WTC11 (cell line): ENCODE data around the gene TREH. TPM values are rescaled to one million over a fixed set of nuclear protein-coding genes. Genes with fewer than 3 reads are reported as not detected.
"Not testable (repeated sequence)": the region's sequence is repeated elsewhere in the genome, so short reads cannot be mapped to it uniquely, and the experiment has no call there.

Source experiments
- ATAC-seq: fragments of 200-7000 bp; cut with Tn5 transposase; 2 replicates; pipeline ENCODE4 v1.10.0; 2021; ENCODE audit warnings: mild to moderate bottlenecking, moderate library complexity
- CTCF ChIA-PET: fragments of 300-600 bp; sonication (Branson Sonifier 250); formaldehyde crosslinking; loops from one replicate; lab custom pipeline; 2021; ENCODE audit warnings: antibody characterized with exemption; lab: Charles Lee
- POLR2A ChIA-PET: fragments of 350-600 bp; sonication (Branson Sonifier 250); formaldehyde crosslinking; loops from one replicate; lab custom pipeline; 2021; ENCODE audit warnings: antibody characterized with exemption; lab: Charles Lee
- DNase-seq: peaks from one replicate; pipeline ENCODE4 v3.0.0; 2021; ENCODE audit warnings: low spot score
- H3K27ac Mint-ChIP-seq: 2 replicates; pipeline ENCODE4 v1.8.0; 2021; ENCODE audit warnings: mixed read lengths
- H3K27me3 Mint-ChIP-seq: 2 replicates; pipeline ENCODE4 v1.8.0; 2021; ENCODE audit warnings: low read depth, mild to moderate bottlenecking, moderate library complexity, mixed read lengths
- H3K36me3 Mint-ChIP-seq: 2 replicates; pipeline ENCODE4 v1.8.0; 2021; ENCODE audit warnings: mixed read lengths
- H3K4me1 Mint-ChIP-seq: 2 replicates; pipeline ENCODE4 v1.8.0; 2022; ENCODE audit warnings: mixed read lengths
- H3K4me3 Mint-ChIP-seq: 2 replicates; pipeline ENCODE4 v1.8.0; 2021; ENCODE audit warnings: mild to moderate bottlenecking, moderate library complexity, mixed read lengths
- H3K9me3 Mint-ChIP-seq: 2 replicates; pipeline ENCODE4 v1.8.0; 2021; ENCODE audit warnings: mixed read lengths
- CBFB ChIP-seq: sonication (generic); formaldehyde crosslinking; IDR thresholded peaks from 2 replicates; pipeline ENCODE4 v1.8.1; 2022; ENCODE audit warnings: mild to moderate bottlenecking, low read depth, missing genetic modification reagents
- CREM ChIP-seq: sonication (generic); formaldehyde crosslinking; IDR thresholded peaks from 2 replicates; pipeline ENCODE4 v1.8.1; 2022; ENCODE audit warnings: mild to moderate bottlenecking, missing genetic modification reagents, moderate library complexity
- ELF4 ChIP-seq: sonication (generic); formaldehyde crosslinking; IDR thresholded peaks from 2 replicates; pipeline ENCODE4 v1.8.1; 2022; ENCODE audit warnings: low read depth, mild to moderate bottlenecking, moderate library complexity, missing genetic modification reagents
- ERG ChIP-seq: fragments of 250-450 bp; sonication (Bioruptor Pico); IDR thresholded peaks from 2 replicates; pipeline ENCODE4 v1.8.0; 2021; ENCODE audit warnings: mild to moderate bottlenecking
- GTF2I ChIP-seq: fragments of 250-450 bp; sonication (Bioruptor Pico); conservative IDR thresholded peaks from 2 replicates; pipeline ENCODE4 v1.4.0; 2021; ENCODE audit warnings: mild to moderate bottlenecking
- JUN ChIP-seq: sonication (generic); formaldehyde crosslinking; IDR thresholded peaks from 2 replicates; pipeline ENCODE4 v1.8.0; 2023; ENCODE audit warnings: mild to moderate bottlenecking, missing genetic modification reagents
- NFATC4 ChIP-seq: fragments of 250-450 bp; sonication (Bioruptor Pico); IDR thresholded peaks from 2 replicates; pipeline ENCODE4 v1.9.0; 2021; ENCODE audit warnings: mild to moderate bottlenecking
- SMAD3 ChIP-seq: sonication (generic); formaldehyde crosslinking; IDR thresholded peaks from 2 replicates; pipeline ENCODE4 v1.8.0; 2022; ENCODE audit warnings: missing genetic modification reagents, mild to moderate bottlenecking, borderline replicate concordance
- SOX15 ChIP-seq: fragments of 250-450 bp; sonication (Bioruptor Pico); IDR thresholded peaks from 2 replicates; pipeline ENCODE4 v1.9.0; 2021; ENCODE audit warnings: mild to moderate bottlenecking
- SP1 ChIP-seq: sonication (generic); formaldehyde crosslinking; conservative IDR thresholded peaks from 2 replicates; pipeline ENCODE4 v1.8.1; 2022; ENCODE audit warnings: missing genetic modification reagents
- ZBTB21 ChIP-seq: sonication (generic); formaldehyde crosslinking; IDR thresholded peaks from 2 replicates; pipeline ENCODE4 v1.8.1; 2023; ENCODE audit warnings: mild to moderate bottlenecking, missing genetic modification reagents, borderline replicate concordance
- ZNF138 ChIP-seq: sonication (generic); formaldehyde crosslinking; conservative IDR thresholded peaks from 2 replicates; pipeline ENCODE4 v1.8.1; 2022; ENCODE audit warnings: mild to moderate bottlenecking, moderate library complexity, missing genetic modification reagents
- ZNF396 ChIP-seq: fragments of 250-450 bp; sonication (Bioruptor Pico); IDR thresholded peaks from 2 replicates; pipeline ENCODE4 v1.8.0; 2021; ENCODE audit warnings: mild to moderate bottlenecking, moderate library complexity, borderline replicate concordance
- ZNF423 ChIP-seq: fragments of 250-450 bp; sonication (Bioruptor Pico); IDR thresholded peaks from 2 replicates; pipeline ENCODE4 v2.1.2; 2022; ENCODE audit warnings: mild to moderate bottlenecking, moderate library complexity
- total RNA-seq: library from RNA; stranded (reverse); gene quantifications from 3 replicates; pipeline ENCODE4 v1.2.3, GENCODE V29; 2021
- TF ChIP-seq, protein P1 (sequence below): fragments of 250-450 bp; sonication (Bioruptor Pico); conservative IDR thresholded peaks from 2 replicates; pipeline ENCODE4 v1.9.0; 2021; ENCODE audit warnings: mild to moderate bottlenecking
- TF ChIP-seq, protein P2 (sequence below): fragments of 250-450 bp; sonication (Bioruptor Pico); IDR thresholded peaks from 2 replicates; pipeline ENCODE4 v1.9.0; 2021; ENCODE audit warnings: mild to moderate bottlenecking
- TF ChIP-seq, protein P3 (sequence below): fragments of 200-600 bp; IDR thresholded peaks from 2 replicates; pipeline ENCODE4 v1.8.0; 2022; ENCODE audit warnings: antibody characterized with exemption
- TF ChIP-seq, protein P4 (sequence below): sonication (generic); formaldehyde crosslinking; IDR thresholded peaks from 2 replicates; pipeline ENCODE4 v1.8.0; 2023; ENCODE audit warnings: missing genetic modification reagents, mild to moderate bottlenecking, borderline replicate concordance
- TF ChIP-seq, protein P5 (sequence below): sonication (generic); formaldehyde crosslinking; IDR thresholded peaks from 2 replicates; pipeline ENCODE4 v1.8.1; 2023; ENCODE audit warnings: mild to moderate bottlenecking, missing genetic modification reagents
- TF ChIP-seq, protein P6 (sequence below): fragments of 250-450 bp; sonication (Bioruptor Pico); IDR thresholded peaks from 2 replicates; pipeline ENCODE4 v2.1.2; 2022; ENCODE audit warnings: mild to moderate bottlenecking, moderate library complexity

Gene TREH
- total RNA-seq, 1 experiment from 2014 or later, result not detected

DNA sequence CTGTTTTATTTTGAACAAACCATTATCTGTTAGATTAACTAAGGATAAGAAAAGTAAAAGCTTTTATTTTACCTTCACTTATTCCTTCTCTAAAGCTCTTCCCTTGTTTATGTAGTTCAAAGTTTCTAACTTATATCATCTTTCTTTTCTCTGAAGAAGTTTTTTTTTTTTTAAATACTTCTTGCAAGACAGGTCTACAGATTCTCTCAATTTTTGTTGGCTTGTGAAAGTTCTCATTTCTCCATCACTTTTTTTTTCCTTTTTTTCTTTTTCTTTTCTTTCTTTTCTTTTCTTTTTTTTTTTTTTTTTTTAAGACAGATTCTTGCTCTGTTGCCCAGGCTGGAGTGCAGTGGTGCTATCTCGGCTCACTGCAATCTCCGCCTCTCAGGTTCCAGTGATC is 4.7 kb upstream of the TREH start:
- H3K9me3 Mint-ChIP-seq, result peaks cover 5% of the 10 kb centered on the region
- no peak for DNase-seq
- no peaks in the 10 kb centered on the region for H3K36me3 Mint-ChIP-seq
- ChIA-PET POLR2A (no interaction called here), CTCF (interaction anchor here (1.7 kb wide), 1 partner anchor 25 kb away, joined by 6 read pairs; no protein-coding TSS in a partner anchor)
- H3K4me1 Mint-ChIP-seq, result peaks cover 14% of the 10 kb centered on the region
- H3K27me3 Mint-ChIP-seq, result peaks cover 6% of the 10 kb centered on the region; the same call in 1 of the 2 replicates
- TF ChIP-seq GTF2I (CRISPR knock-in tag) (no peak), ERG (CRISPR knock-in tag) (no peak), ZNF423 (CRISPR knock-in tag) (no peak), JUN (CRISPR knock-in tag) (no peak)
- TF ChIP-seq, protein P1, sequence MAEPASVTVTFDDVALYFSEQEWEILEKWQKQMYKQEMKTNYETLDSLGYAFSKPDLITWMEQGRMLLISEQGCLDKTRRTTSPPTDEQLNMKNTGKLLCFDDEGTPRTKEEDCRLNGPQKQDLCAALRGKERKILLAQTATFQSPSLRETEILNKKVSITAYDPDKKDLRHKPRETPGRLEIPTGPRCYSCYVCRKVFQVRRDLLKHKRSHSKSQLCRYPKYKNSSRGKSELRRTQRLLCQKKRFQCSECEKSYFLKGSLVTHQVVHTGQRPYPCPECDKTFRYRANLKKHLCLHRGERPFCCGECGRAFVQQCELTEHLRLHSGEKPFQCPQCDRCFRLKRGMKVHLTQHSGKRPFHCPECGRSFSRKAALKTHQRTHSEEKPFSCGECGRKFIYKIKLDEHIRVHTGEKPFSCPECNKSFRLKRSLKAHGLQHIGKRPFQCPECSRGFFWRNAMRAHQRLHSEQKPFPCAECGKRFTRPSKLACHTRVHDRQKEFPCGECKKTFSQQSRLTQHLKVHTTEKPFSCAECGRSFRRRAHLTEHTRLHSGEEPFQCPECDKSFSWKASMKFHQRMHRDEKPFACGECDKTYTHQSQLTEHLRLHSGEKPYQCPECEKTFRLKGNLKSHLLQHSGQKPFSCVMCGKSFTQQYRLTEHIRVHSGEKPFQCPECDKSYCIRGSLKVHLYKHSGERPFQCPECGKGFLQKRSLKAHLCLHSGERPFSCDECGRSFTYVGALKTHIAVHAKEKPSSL (CRISPR knock-in tag), result no peak
- H3K27ac Mint-ChIP-seq, result no peak overlapping the region
- H3K4me3 Mint-ChIP-seq, result no peak overlapping the region
- no peak for ATAC-seq

- CTCF ChIA-PET, H3K36me3 Mint-ChIP-seq, DNase-seq, H3K9me3 Mint-ChIP-seq, H3K27ac Mint-ChIP-seq, ATAC-seq, H3K4me3 Mint-ChIP-seq, H3K27me3 Mint-ChIP-seq: not testable (repeated sequence)
- H3K4me1 Mint-ChIP-seq, result peaks cover 15% of the 10 kb centered on the region
- POLR2A ChIA-PET, result interaction anchor here (0.7 kb wide), 1 partner anchor 73 kb away, joined by 6 read pairs; no protein-coding TSS in a partner anchor
Observed at GRCh38 chr11:118682939-118683338, 3.5 kb upstream of the TREH start.

- CTCF ChIA-PET, result no interaction called here
- Mint-ChIP-seq H3K4me3 (no peak overlapping the region), H3K27ac (no peak overlapping the region), H3K36me3 (peaks cover 4% of the 10 kb centered on the region; the same call in 1 of the 2 replicates), H3K4me1 (peaks cover 12% of the 10 kb centered on the region), H3K27me3 (peaks cover 8% of the 10 kb centered on the region), H3K9me3 (peaks cover 5% of the 10 kb centered on the region)
- POLR2A ChIA-PET, result interaction anchor here (0.7 kb wide), 1 partner anchor 73 kb away, joined by 6 read pairs; no protein-coding TSS in a partner anchor
- ATAC-seq (no peak), DNase-seq (no peak)
- TF ChIP-seq SOX15, result no peak
- TF ChIP-seq CBFB (CRISPR knock-in tag), result no peak
- TF ChIP-seq ELF4 (CRISPR knock-in tag), result no peak
- TF ChIP-seq, protein P2, sequence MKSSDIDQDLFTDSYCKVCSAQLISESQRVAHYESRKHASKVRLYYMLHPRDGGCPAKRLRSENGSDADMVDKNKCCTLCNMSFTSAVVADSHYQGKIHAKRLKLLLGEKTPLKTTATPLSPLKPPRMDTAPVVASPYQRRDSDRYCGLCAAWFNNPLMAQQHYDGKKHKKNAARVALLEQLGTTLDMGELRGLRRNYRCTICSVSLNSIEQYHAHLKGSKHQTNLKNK (CRISPR knock-in tag), result no peak
- no peak for TF ChIP-seq ZNF396 (CRISPR knock-in tag)
- no peak for TF ChIP-seq NFATC4 (CRISPR knock-in tag)
- TF ChIP-seq, protein P3, sequence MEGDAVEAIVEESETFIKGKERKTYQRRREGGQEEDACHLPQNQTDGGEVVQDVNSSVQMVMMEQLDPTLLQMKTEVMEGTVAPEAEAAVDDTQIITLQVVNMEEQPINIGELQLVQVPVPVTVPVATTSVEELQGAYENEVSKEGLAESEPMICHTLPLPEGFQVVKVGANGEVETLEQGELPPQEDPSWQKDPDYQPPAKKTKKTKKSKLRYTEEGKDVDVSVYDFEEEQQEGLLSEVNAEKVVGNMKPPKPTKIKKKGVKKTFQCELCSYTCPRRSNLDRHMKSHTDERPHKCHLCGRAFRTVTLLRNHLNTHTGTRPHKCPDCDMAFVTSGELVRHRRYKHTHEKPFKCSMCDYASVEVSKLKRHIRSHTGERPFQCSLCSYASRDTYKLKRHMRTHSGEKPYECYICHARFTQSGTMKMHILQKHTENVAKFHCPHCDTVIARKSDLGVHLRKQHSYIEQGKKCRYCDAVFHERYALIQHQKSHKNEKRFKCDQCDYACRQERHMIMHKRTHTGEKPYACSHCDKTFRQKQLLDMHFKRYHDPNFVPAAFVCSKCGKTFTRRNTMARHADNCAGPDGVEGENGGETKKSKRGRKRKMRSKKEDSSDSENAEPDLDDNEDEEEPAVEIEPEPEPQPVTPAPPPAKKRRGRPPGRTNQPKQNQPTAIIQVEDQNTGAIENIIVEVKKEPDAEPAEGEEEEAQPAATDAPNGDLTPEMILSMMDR, result no peak
- no peak for TF ChIP-seq ZBTB21 (CRISPR knock-in tag)
- no peak for TF ChIP-seq SP1 (CRISPR knock-in tag)
- TF ChIP-seq, protein P4, sequence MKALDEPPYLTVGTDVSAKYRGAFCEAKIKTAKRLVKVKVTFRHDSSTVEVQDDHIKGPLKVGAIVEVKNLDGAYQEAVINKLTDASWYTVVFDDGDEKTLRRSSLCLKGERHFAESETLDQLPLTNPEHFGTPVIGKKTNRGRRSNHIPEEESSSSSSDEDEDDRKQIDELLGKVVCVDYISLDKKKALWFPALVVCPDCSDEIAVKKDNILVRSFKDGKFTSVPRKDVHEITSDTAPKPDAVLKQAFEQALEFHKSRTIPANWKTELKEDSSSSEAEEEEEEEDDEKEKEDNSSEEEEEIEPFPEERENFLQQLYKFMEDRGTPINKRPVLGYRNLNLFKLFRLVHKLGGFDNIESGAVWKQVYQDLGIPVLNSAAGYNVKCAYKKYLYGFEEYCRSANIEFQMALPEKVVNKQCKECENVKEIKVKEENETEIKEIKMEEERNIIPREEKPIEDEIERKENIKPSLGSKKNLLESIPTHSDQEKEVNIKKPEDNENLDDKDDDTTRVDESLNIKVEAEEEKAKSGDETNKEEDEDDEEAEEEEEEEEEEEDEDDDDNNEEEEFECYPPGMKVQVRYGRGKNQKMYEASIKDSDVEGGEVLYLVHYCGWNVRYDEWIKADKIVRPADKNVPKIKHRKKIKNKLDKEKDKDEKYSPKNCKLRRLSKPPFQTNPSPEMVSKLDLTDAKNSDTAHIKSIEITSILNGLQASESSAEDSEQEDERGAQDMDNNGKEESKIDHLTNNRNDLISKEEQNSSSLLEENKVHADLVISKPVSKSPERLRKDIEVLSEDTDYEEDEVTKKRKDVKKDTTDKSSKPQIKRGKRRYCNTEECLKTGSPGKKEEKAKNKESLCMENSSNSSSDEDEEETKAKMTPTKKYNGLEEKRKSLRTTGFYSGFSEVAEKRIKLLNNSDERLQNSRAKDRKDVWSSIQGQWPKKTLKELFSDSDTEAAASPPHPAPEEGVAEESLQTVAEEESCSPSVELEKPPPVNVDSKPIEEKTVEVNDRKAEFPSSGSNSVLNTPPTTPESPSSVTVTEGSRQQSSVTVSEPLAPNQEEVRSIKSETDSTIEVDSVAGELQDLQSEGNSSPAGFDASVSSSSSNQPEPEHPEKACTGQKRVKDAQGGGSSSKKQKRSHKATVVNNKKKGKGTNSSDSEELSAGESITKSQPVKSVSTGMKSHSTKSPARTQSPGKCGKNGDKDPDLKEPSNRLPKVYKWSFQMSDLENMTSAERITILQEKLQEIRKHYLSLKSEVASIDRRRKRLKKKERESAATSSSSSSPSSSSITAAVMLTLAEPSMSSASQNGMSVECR, result no peak
- TF ChIP-seq CREM (CRISPR knock-in tag), result no peak
- no peak for TF ChIP-seq SMAD3 (CRISPR knock-in tag)
- TF ChIP-seq, protein P5, sequence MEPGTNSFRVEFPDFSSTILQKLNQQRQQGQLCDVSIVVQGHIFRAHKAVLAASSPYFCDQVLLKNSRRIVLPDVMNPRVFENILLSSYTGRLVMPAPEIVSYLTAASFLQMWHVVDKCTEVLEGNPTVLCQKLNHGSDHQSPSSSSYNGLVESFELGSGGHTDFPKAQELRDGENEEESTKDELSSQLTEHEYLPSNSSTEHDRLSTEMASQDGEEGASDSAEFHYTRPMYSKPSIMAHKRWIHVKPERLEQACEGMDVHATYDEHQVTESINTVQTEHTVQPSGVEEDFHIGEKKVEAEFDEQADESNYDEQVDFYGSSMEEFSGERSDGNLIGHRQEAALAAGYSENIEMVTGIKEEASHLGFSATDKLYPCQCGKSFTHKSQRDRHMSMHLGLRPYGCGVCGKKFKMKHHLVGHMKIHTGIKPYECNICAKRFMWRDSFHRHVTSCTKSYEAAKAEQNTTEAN (CRISPR knock-in tag), result no peak
- TF ChIP-seq ZNF138, result no peak
- TF ChIP-seq, protein P6, sequence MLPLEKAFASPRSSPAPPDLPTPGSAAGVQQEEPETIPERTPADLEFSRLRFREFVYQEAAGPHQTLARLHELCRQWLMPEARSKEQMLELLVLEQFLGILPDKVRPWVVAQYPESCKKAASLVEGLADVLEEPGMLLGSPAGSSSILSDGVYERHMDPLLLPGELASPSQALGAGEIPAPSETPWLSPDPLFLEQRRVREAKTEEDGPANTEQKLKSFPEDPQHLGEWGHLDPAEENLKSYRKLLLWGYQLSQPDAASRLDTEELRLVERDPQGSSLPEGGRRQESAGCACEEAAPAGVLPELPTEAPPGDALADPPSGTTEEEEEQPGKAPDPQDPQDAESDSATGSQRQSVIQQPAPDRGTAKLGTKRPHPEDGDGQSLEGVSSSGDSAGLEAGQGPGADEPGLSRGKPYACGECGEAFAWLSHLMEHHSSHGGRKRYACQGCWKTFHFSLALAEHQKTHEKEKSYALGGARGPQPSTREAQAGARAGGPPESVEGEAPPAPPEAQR, result no peak
Observed at GRCh38 chr11:118682372-118682771, 2.9 kb upstream of the TREH start.
